Neural cell (in vitro differentiated cells): Measurements from ENCODE around the gene MPP1.

ENCODE experiments used
- CTCF ChIP-seq: fragments of 450-650 bp; IDR thresholded peaks from 2 replicates; pipeline ENCODE4 v1.5.1; 2014; ENCODE audit warnings: antibody characterized with exemption, mild to moderate bottlenecking, moderate library complexity; ENCODE audit not compliant: poor library complexity, severe bottlenecking
- EP300 ChIP-seq: fragments of 450-650 bp; conservative IDR thresholded peaks from 2 replicates; pipeline ENCODE4 v1.6.1; 2014; ENCODE audit warnings: antibody characterized with exemption, mild to moderate bottlenecking, moderate library complexity; ENCODE audit not compliant: poor library complexity, severe bottlenecking
- EZH2 ChIP-seq: fragments of 200-600, 300-800 bp; shearing (Covaris generic), sonication (generic); IDR thresholded peaks from 2 replicates; pipeline ENCODE4 v1.6.1; 2014; ENCODE audit warnings: antibody characterized with exemption, low read length, borderline replicate concordance, mild to moderate bottlenecking; ENCODE audit not compliant: insufficient read depth, poor library complexity, severe bottlenecking
- MXI1 ChIP-seq: fragments of 450-650 bp; conservative IDR thresholded peaks from 2 replicates; pipeline ENCODE4 v1.6.1; 2014; ENCODE audit warnings: antibody characterized with exemption, mild to moderate bottlenecking; ENCODE audit not compliant: poor library complexity, severe bottlenecking
- POLR2AphosphoS5 ChIP-seq: IDR thresholded peaks from 2 replicates; pipeline ENCODE4 v1.6.1; 2012
- RAD21 ChIP-seq: fragments of 450-650 bp; conservative IDR thresholded peaks from 2 replicates; pipeline ENCODE4 v1.6.1; 2014; ENCODE audit warnings: antibody characterized with exemption, mild to moderate bottlenecking, moderate library complexity
- SMC3 ChIP-seq: fragments of 450-650 bp; conservative IDR thresholded peaks from 2 replicates; pipeline ENCODE4 v1.6.1; 2014; ENCODE audit warnings: antibody characterized with exemption, mild to moderate bottlenecking, moderate library complexity; ENCODE audit not compliant: poor library complexity
- TAF1 ChIP-seq: IDR thresholded peaks from 2 replicates; pipeline ENCODE4 v1.6.1; 2012; ENCODE audit warnings: low read depth

GRCh38 chrX:154731881-154732280, 73.4 kb downstream of the MPP1 start:
- no peak for TF ChIP-seq CTCF
- TF ChIP-seq EZH2: no peak
- no peak for TF ChIP-seq TAF1
- no peak for TF ChIP-seq RAD21
- no peak for TF ChIP-seq EP300
- no peak for TF ChIP-seq SMC3
- no peak for TF ChIP-seq POLR2AphosphoS5
- TF ChIP-seq MXI1: no peak
